Measurements from ENCODE around the gene LRMDA.

DNA sequence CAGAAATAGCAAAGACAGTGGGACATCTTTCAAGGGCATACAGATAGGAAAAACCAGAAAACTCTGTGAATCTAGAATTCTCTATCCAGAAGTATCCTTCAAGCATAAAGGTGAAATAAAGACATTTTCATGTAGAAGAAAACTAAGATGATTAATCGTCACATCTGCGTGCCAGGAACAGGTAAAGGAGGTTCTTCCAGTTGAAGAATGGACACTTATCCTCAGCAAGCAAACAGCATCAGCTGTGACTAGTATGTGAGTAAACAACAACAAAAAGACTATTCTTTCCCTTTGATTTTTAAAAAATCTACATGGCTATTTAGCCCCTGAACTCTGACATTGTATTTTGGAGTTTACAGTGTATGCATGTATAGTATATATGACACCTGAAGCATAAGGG, 124.9 kb downstream of the LRMDA start:
- TF ChIP-seq, protein P1, sequence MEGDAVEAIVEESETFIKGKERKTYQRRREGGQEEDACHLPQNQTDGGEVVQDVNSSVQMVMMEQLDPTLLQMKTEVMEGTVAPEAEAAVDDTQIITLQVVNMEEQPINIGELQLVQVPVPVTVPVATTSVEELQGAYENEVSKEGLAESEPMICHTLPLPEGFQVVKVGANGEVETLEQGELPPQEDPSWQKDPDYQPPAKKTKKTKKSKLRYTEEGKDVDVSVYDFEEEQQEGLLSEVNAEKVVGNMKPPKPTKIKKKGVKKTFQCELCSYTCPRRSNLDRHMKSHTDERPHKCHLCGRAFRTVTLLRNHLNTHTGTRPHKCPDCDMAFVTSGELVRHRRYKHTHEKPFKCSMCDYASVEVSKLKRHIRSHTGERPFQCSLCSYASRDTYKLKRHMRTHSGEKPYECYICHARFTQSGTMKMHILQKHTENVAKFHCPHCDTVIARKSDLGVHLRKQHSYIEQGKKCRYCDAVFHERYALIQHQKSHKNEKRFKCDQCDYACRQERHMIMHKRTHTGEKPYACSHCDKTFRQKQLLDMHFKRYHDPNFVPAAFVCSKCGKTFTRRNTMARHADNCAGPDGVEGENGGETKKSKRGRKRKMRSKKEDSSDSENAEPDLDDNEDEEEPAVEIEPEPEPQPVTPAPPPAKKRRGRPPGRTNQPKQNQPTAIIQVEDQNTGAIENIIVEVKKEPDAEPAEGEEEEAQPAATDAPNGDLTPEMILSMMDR (IDR thresholded peaks at IDR 0.05; ENCODE audit: low read depth, low read length), result no peak
- no peak for TF ChIP-seq EZH2phosphoT487 (IDR thresholded peaks at IDR 0.05; ENCODE audit: low read depth)

Data from OCI-LY3 (cell line).